ENCODE data around the gene MGAT5.

MGAT5 gene

DNA sequence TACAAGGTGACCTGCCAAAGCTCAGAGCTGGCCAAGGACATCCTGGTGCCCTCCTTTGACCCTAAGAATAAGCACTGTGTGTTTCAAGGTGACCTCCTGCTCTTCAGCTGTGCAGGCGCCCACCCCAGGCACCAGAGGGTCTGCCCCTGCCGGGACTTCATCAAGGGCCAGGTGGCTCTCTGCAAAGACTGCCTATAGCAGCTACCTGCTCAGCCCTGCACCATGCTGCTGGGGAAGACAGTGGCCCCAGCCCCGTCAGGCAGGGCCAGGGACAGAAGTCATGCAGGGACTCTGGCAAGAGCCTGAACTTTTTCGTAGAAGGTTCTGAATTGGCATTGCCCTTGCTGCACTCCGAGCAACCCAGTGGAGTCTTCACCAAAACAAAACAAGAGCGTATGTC is 194.8 kb downstream of the MGAT5 start:
- Histone ChIP-seq H3K36me3 (ENCODE audit: control insufficient read depth in 2 of 2, insufficient read depth in 2 of 2, low read length in 2 of 2) (peaks cover 0 to 12% of the 10 kb centered on the region in 2 donors), H3K27ac (ENCODE audit: low read length) (no peak overlapping the region)

DNA sequence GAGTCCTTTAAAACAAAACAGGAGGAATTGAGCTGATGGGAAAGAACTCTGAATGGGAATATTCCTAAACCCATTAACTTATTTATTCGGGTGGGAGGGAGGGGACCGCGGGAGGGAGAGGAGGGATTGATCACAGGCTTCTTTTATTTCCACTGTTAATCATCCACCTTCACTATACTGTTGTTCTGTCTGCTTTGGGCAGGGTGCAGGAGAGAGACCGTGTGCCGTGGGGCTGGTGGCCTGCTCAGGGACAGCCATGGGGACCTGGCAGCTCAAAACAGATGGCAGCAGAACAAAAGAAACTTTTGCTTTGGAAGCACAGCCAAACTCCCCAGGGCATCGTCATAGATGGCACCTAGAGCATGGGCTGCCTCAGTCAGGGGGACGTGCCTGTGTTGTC is 195.3 kb downstream of the MGAT5 start:
- H3K4me1 ChIP-seq (ENCODE audit: control insufficient read depth, insufficient read depth, low read length): peaks cover 5% of the 10 kb centered on the region
- H3K9me3 ChIP-seq (ENCODE audit: control insufficient read depth in 2 of 2, low read length in 2 of 2): no peaks in the 10 kb centered on the region
- no peak overlapping the region for H3K27ac ChIP-seq (ENCODE audit: low read length)
- H3K27me3 ChIP-seq (ENCODE audit: control insufficient read depth in 1 of 2, insufficient read depth in 2 of 2, low read length in 2 of 2): no peaks in the 10 kb centered on the region
- H3K4me3 ChIP-seq (ENCODE audit: low read length in 2 of 2): no peak overlapping the region
- H3K36me3 ChIP-seq (ENCODE audit: control insufficient read depth in 2 of 2, insufficient read depth in 2 of 2, low read length in 2 of 2): peaks cover 0 to 12% of the 10 kb centered on the region in 2 donors
- H3K9ac ChIP-seq (ENCODE audit: low read length in 2 of 2): no peak overlapping the region

More for the DNA sequence above, 194.8 kb downstream of the MGAT5 start:
- Histone ChIP-seq H3K4me1 (ENCODE audit: control insufficient read depth, insufficient read depth, low read length) (peaks cover 5% of the 10 kb centered on the region), H3K9me3 (ENCODE audit: control insufficient read depth in 2 of 2, low read length in 2 of 2) (no peaks in the 10 kb centered on the region), H3K27me3 (ENCODE audit: control insufficient read depth in 1 of 2, insufficient read depth in 2 of 2, low read length in 2 of 2) (no peaks in the 10 kb centered on the region), H3K4me3 (ENCODE audit: low read length in 2 of 2) (no peak overlapping the region), H3K9ac (ENCODE audit: low read length in 2 of 2) (no peak overlapping the region)

GRCh38 chr2:134449751-134450513 is 196.1 kb downstream of the MGAT5 start:
- no peak overlapping the region for H3K27ac ChIP-seq (ENCODE audit: low read length)
- peaks cover 0 to 11% of the 10 kb centered on the region in 2 donors for H3K36me3 ChIP-seq (ENCODE audit: control insufficient read depth in 2 of 2, insufficient read depth in 2 of 2, low read length in 2 of 2)
- H3K4me1 ChIP-seq (ENCODE audit: control insufficient read depth, insufficient read depth, low read length): peaks cover 5% of the 10 kb centered on the region
- H3K9me3 ChIP-seq (ENCODE audit: control insufficient read depth in 2 of 2, low read length in 2 of 2): no peaks in the 10 kb centered on the region
- no peak overlapping the region for H3K4me3 ChIP-seq (ENCODE audit: low read length in 2 of 2)
- H3K9ac ChIP-seq (ENCODE audit: low read length in 2 of 2): no peak overlapping the region
- no peaks in the 10 kb centered on the region for H3K27me3 ChIP-seq (ENCODE audit: control insufficient read depth in 1 of 2, insufficient read depth in 2 of 2, low read length in 2 of 2)

DNA sequence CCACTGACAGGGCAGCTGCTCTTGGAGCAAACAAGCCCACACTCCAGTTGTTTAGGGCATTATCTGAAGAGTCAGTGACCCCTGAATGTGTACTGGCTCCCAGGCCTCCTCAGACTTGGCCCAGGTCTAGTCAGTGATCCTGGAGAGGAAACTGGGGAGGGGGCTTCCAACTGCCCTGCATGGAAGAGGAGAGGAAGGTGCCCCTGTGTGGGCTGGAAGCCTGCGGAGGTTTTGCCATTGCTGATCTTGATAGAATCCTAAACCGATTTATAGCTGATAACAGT is 197.4 kb downstream of the MGAT5 start:
- Histone ChIP-seq H3K9ac (ENCODE audit: low read length in 2 of 2) (no peak overlapping the region), H3K27me3 (ENCODE audit: control insufficient read depth in 1 of 2, insufficient read depth in 2 of 2, low read length in 2 of 2) (no peaks in the 10 kb centered on the region), H3K4me1 (ENCODE audit: control insufficient read depth, insufficient read depth, low read length) (peaks cover 3% of the 10 kb centered on the region), H3K36me3 (ENCODE audit: control insufficient read depth in 2 of 2, insufficient read depth in 2 of 2, low read length in 2 of 2) (peaks cover 0 to 8% of the 10 kb centered on the region in 2 donors), H3K9me3 (ENCODE audit: control insufficient read depth in 2 of 2, low read length in 2 of 2) (no peaks in the 10 kb centered on the region), H3K4me3 (ENCODE audit: low read length in 2 of 2) (no peak overlapping the region), H3K27ac (ENCODE audit: low read length) (no peak overlapping the region)

GRCh38 chr2:134452042-134452733 is 198.3 kb downstream of the MGAT5 start:
- Histone ChIP-seq H3K36me3 (ENCODE audit: control insufficient read depth in 2 of 2, insufficient read depth in 2 of 2, low read length in 2 of 2) (peaks cover 0 to 8% of the 10 kb centered on the region in 2 donors), H3K27me3 (ENCODE audit: control insufficient read depth in 1 of 2, insufficient read depth in 2 of 2, low read length in 2 of 2) (no peaks in the 10 kb centered on the region), H3K4me1 (ENCODE audit: control insufficient read depth, insufficient read depth, low read length) (no peaks in the 10 kb centered on the region), H3K9ac (ENCODE audit: low read length in 2 of 2) (no peak overlapping the region), H3K4me3 (ENCODE audit: low read length in 2 of 2) (no peak overlapping the region), H3K9me3 (ENCODE audit: control insufficient read depth in 2 of 2, low read length in 2 of 2) (no peaks in the 10 kb centered on the region), H3K27ac (ENCODE audit: low read length) (no peak overlapping the region)

- H3K27me3 ChIP-seq (ENCODE audit: control insufficient read depth in 1 of 2, insufficient read depth in 2 of 2, low read length in 2 of 2): no peaks in the 10 kb centered on the region
- no peak overlapping the region for H3K9ac ChIP-seq (ENCODE audit: low read length in 2 of 2)
- peaks cover 0 to 5% of the 10 kb centered on the region in 2 donors for H3K36me3 ChIP-seq (ENCODE audit: control insufficient read depth in 2 of 2, insufficient read depth in 2 of 2, low read length in 2 of 2)
- H3K27ac ChIP-seq (ENCODE audit: low read length): no peak overlapping the region
- no peak overlapping the region for H3K4me3 ChIP-seq (ENCODE audit: low read length in 2 of 2)
- H3K4me1 ChIP-seq (ENCODE audit: control insufficient read depth, insufficient read depth, low read length): no peaks in the 10 kb centered on the region
- no peaks in the 10 kb centered on the region for H3K9me3 ChIP-seq (ENCODE audit: control insufficient read depth in 2 of 2, low read length in 2 of 2)
Observed at GRCh38 chr2:134453476-134453875, 199.6 kb downstream of the MGAT5 start.

DNA sequence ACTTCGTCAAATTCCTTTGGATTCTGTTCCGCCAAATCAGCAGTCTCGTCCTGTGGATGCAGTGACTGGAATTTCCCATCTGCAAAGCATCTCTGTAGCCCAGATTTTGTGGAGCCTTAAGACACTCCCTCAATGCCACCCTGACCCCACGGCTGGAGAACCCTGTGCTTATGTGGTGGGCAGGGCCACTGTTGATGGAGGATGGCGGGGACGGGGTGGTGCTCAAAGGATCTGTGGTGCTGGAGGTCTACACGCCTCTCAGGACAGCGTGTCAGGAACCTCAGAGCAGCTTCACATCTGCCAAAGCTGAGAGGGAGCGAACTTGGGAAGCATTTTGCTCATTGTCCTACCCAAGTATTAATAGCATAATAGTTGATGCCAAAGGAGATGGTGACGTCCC is 200.1 kb downstream of the MGAT5 start:
- no peaks in the 10 kb centered on the region for H3K27me3 ChIP-seq (ENCODE audit: control insufficient read depth in 1 of 2, insufficient read depth in 2 of 2, low read length in 2 of 2)
- H3K27ac ChIP-seq (ENCODE audit: low read length): no peak overlapping the region
- H3K4me3 ChIP-seq (ENCODE audit: low read length in 2 of 2): no peak overlapping the region
- no peaks in the 10 kb centered on the region for H3K9me3 ChIP-seq (ENCODE audit: control insufficient read depth in 2 of 2, low read length in 2 of 2)
- no peak overlapping the region for H3K9ac ChIP-seq (ENCODE audit: low read length in 2 of 2)
- H3K4me1 ChIP-seq (ENCODE audit: control insufficient read depth, insufficient read depth, low read length): no peaks in the 10 kb centered on the region
- peaks cover 0 to 2% of the 10 kb centered on the region in 2 donors for H3K36me3 ChIP-seq (ENCODE audit: control insufficient read depth in 2 of 2, insufficient read depth in 2 of 2, low read length in 2 of 2)

GRCh38 chr2:134454426-134454825 is 200.6 kb downstream of the MGAT5 start:
- peaks cover 0 to 1% of the 10 kb centered on the region in 2 donors for H3K36me3 ChIP-seq (ENCODE audit: control insufficient read depth in 2 of 2, insufficient read depth in 2 of 2, low read length in 2 of 2)

DNA sequence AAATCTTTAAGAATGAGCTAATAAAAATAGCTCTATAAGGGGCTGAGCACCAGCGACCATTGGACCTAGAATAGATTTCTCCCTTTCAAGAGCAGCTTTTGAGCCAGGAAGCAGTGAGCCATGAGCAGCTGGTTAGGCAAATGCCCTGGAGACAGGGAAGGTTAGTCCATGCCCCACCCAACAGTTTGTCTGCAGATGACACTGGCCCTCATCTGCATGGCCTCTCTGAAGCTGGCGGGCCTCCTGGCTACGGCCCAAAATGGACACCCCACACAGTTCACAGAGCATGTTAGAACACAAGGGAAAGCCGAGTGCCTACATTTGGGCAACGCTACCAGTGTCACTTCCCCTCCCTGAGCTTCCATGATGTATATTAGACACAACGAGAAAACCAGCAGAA is 201.1 kb downstream of the MGAT5 start:
- Histone ChIP-seq H3K27ac (ENCODE audit: low read length) (no peak overlapping the region), H3K9me3 (ENCODE audit: control insufficient read depth in 2 of 2, low read length in 2 of 2) (no peaks in the 10 kb centered on the region), H3K4me3 (ENCODE audit: low read length in 2 of 2) (no peak overlapping the region), H3K27me3 (ENCODE audit: control insufficient read depth in 1 of 2, insufficient read depth in 2 of 2, low read length in 2 of 2) (no peaks in the 10 kb centered on the region), H3K36me3 (ENCODE audit: control insufficient read depth in 2 of 2, insufficient read depth in 2 of 2, low read length in 2 of 2) (no peaks in the 10 kb centered on the region), H3K4me1 (ENCODE audit: control insufficient read depth, insufficient read depth, low read length) (no peaks in the 10 kb centered on the region), H3K9ac (ENCODE audit: low read length in 2 of 2) (no peak overlapping the region)

More at GRCh38 chr2:134454426-134454825, 200.6 kb downstream of the MGAT5 start:
- Histone ChIP-seq H3K9ac (ENCODE audit: low read length in 2 of 2) (no peak overlapping the region), H3K27me3 (ENCODE audit: control insufficient read depth in 1 of 2, insufficient read depth in 2 of 2, low read length in 2 of 2) (no peaks in the 10 kb centered on the region), H3K9me3 (ENCODE audit: control insufficient read depth in 2 of 2, low read length in 2 of 2) (no peaks in the 10 kb centered on the region), H3K27ac (ENCODE audit: low read length) (no peak overlapping the region), H3K4me3 (ENCODE audit: low read length in 2 of 2) (no peak overlapping the region), H3K4me1 (ENCODE audit: control insufficient read depth, insufficient read depth, low read length) (no peaks in the 10 kb centered on the region)

DNA sequence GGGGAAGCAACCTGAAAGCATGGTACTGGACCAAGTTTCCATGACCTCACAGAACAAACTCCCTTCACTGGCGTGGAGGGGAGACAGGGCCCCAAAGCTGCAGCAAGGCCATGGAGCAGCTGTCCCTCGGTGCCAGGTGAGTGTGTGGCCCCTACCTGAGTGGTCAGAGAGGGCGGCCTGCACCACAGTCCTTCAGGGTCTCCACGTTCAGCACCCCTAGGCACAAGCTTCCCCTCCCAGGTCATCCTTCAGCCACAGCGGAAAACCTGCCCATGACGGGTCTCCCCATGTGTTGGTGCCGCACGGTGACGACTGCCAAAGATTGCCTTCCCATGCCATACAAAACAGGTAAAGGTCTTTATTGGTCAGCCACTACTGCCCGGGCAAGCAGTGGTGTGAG is 201.6 kb downstream of the MGAT5 start:
- no peaks in the 10 kb centered on the region for H3K36me3 ChIP-seq (ENCODE audit: control insufficient read depth in 2 of 2, insufficient read depth in 2 of 2, low read length in 2 of 2)
- H3K9ac ChIP-seq (ENCODE audit: low read length in 2 of 2): no peak overlapping the region
- no peaks in the 10 kb centered on the region for H3K9me3 ChIP-seq (ENCODE audit: control insufficient read depth in 2 of 2, low read length in 2 of 2)
- no peak overlapping the region for H3K4me3 ChIP-seq (ENCODE audit: low read length in 2 of 2)
- H3K27ac ChIP-seq (ENCODE audit: low read length): no peak overlapping the region
- no peaks in the 10 kb centered on the region for H3K4me1 ChIP-seq (ENCODE audit: control insufficient read depth, insufficient read depth, low read length)
- no peaks in the 10 kb centered on the region for H3K27me3 ChIP-seq (ENCODE audit: control insufficient read depth in 1 of 2, insufficient read depth in 2 of 2, low read length in 2 of 2)

- Histone ChIP-seq H3K36me3 (ENCODE audit: control insufficient read depth in 2 of 2, insufficient read depth in 2 of 2, low read length in 2 of 2) (no peaks in the 10 kb centered on the region), H3K27me3 (ENCODE audit: control insufficient read depth in 1 of 2, insufficient read depth in 2 of 2, low read length in 2 of 2) (no peaks in the 10 kb centered on the region), H3K9me3 (ENCODE audit: control insufficient read depth in 2 of 2, low read length in 2 of 2) (no peaks in the 10 kb centered on the region), H3K9ac (ENCODE audit: low read length in 2 of 2) (no peak overlapping the region), H3K27ac (ENCODE audit: low read length) (no peak overlapping the region), H3K4me3 (ENCODE audit: low read length in 2 of 2) (no peak overlapping the region), H3K4me1 (ENCODE audit: control insufficient read depth, insufficient read depth, low read length) (no peaks in the 10 kb centered on the region)
Observed at GRCh38 chr2:134457353-134457752, 203.5 kb downstream of the MGAT5 start.
